ENCODE results near the gene SPATA12. TPM values are rescaled to one million over a fixed set of nuclear protein-coding genes. Genes with fewer than 3 reads are reported as not detected.
"Not testable (repeated sequence)": the region's sequence is repeated elsewhere in the genome, so short reads cannot be mapped to it uniquely, and the experiment has no call there.

SPATA12 gene
- total RNA-seq, 1 experiment from 2014 or later: not detected

- TF ChIP-seq CTCF (IDR thresholded peaks at IDR 0.05; ENCODE audit: insufficient read depth in 1 of 2, low read depth in 1 of 2, low read length in 1 of 2, severe bottlenecking in 1 of 2, unreplicated experiment in 1 of 2): no peak
- Histone ChIP-seq H3K9me3 (no peaks in the 10 kb centered on the region), H3K36me3 (ENCODE audit: control insufficient read depth, insufficient read depth, low read length) (no peaks in the 10 kb centered on the region), H3K4me1 (peaks cover 7% of the 10 kb centered on the region; the same call in 1 of the 2 replicates), H3K27me3 (replicated peaks; ENCODE audit: control insufficient read depth, insufficient read depth, low read length) (no peaks in the 10 kb centered on the region), H3K4me3 (ENCODE audit: low read depth, low read length) (no peak overlapping the region)
- Mint-ChIP-seq H3K4me1 (ENCODE audit: low read depth, unreplicated experiment) (peaks cover 13% of the 10 kb centered on the region), H3K27ac (ENCODE audit: unreplicated experiment) (no peak overlapping the region), H3K9me3 (ENCODE audit: unreplicated experiment) (no peaks in the 10 kb centered on the region), H3K36me3 (ENCODE audit: insufficient read depth, unreplicated experiment) (no peaks in the 10 kb centered on the region), H3K4me3 (ENCODE audit: unreplicated experiment) (no peak overlapping the region), H3K27me3 (ENCODE audit: insufficient read depth, unreplicated experiment) (no peaks in the 10 kb centered on the region)
- POLR2A ChIA-PET: no interaction called here
- CTCF ChIA-PET: interaction anchor here (0.7 kb wide), 1 partner anchor 281 kb away, joined by 3 read pairs; no protein-coding TSS in a partner anchor
- intact Hi-C loops (cut with micrococcal nuclease; ENCODE audit: unreplicated experiment): no loop called here
- DNase-seq: no peak
- no TSS peak for BruUV-seq (replicated peaks)
Measured at GRCh38 chr3:57081173-57081572, 20.7 kb downstream of the SPATA12 start.

- Mint-ChIP-seq H3K27me3 (ENCODE audit: insufficient read depth, unreplicated experiment) (no peaks in the 10 kb centered on the region), H3K36me3 (ENCODE audit: insufficient read depth, unreplicated experiment) (no peaks in the 10 kb centered on the region), H3K27ac (ENCODE audit: unreplicated experiment) (no peak overlapping the region), H3K4me3 (ENCODE audit: unreplicated experiment) (no peak overlapping the region), H3K9me3 (ENCODE audit: unreplicated experiment) (no peaks in the 10 kb centered on the region), H3K4me1 (ENCODE audit: low read depth, unreplicated experiment) (peaks cover under 1% of the 10 kb centered on the region)
- Histone ChIP-seq H3K9me3 (no peaks in the 10 kb centered on the region), H3K36me3 (ENCODE audit: control insufficient read depth, insufficient read depth, low read length) (no peaks in the 10 kb centered on the region), H3K27me3 (replicated peaks; ENCODE audit: control insufficient read depth, insufficient read depth, low read length) (no peaks in the 10 kb centered on the region), H3K4me3 (ENCODE audit: low read depth, low read length) (no peak overlapping the region), H3K4me1 (peaks cover 5% of the 10 kb centered on the region; the same call in 1 of the 2 replicates)
- no peak for DNase-seq
- intact Hi-C loops (cut with micrococcal nuclease; ENCODE audit: unreplicated experiment): no loop called here
- BruUV-seq (replicated peaks): no TSS peak
- ChIA-PET POLR2A (no interaction called here), CTCF (no interaction called here)
- no peak for TF ChIP-seq CTCF (IDR thresholded peaks at IDR 0.05; ENCODE audit: insufficient read depth in 1 of 2, low read depth in 1 of 2, low read length in 1 of 2, severe bottlenecking in 1 of 2, unreplicated experiment in 1 of 2)
Measured at GRCh38 chr3:57082481-57082880, 22.0 kb downstream of the SPATA12 start.

- H3K4me3 ChIP-seq (ENCODE audit: low read depth, low read length); CTCF ChIA-PET; H3K9me3 Mint-ChIP-seq (ENCODE audit: unreplicated experiment); BruUV-seq (replicated peaks); H3K36me3 ChIP-seq (ENCODE audit: control insufficient read depth, insufficient read depth, low read length); H3K27me3 Mint-ChIP-seq (ENCODE audit: insufficient read depth, unreplicated experiment); intact Hi-C loops (cut with micrococcal nuclease; ENCODE audit: unreplicated experiment); H3K4me1 ChIP-seq; DNase-seq; POLR2A ChIA-PET; H3K27ac Mint-ChIP-seq (ENCODE audit: unreplicated experiment); H3K4me1 Mint-ChIP-seq (ENCODE audit: low read depth, unreplicated experiment); H3K9me3 ChIP-seq; H3K36me3 Mint-ChIP-seq (ENCODE audit: insufficient read depth, unreplicated experiment); H3K4me3 Mint-ChIP-seq (ENCODE audit: unreplicated experiment); H3K27me3 ChIP-seq (replicated peaks; ENCODE audit: control insufficient read depth, insufficient read depth, low read length): not testable (repeated sequence)
Measured at GRCh38 chr3:57083266-57083995, 23.0 kb downstream of the SPATA12 start.

All from Caco-2 (cell line).